NB4 (cell line): ENCODE measurements around the gene DFFB.

Experiments
- DNase-seq: peaks from one replicate; pipeline ENCODE4 v3.0.0; 2010; ENCODE audit warnings: low read depth
- H3K4me3 ChIP-seq: one replicate; pipeline ENCODE4 v1.5.1; 2011; ENCODE audit warnings: mild to moderate bottlenecking, low read depth, low read length, moderate library complexity
- MYC ChIP-seq: IDR thresholded peaks from 2 replicates; pipeline ENCODE4 v1.6.1; 2011; ENCODE audit warnings: low read depth, low read length
- POLR2A ChIP-seq: IDR thresholded peaks from 2 replicates; pipeline ENCODE4 v1.6.1; 2011; ENCODE audit warnings: mild to moderate bottlenecking; ENCODE audit not compliant: insufficient read length; ENCODE audit errors: extremely low read depth
- TF ChIP-seq, protein P1 (sequence below): IDR thresholded peaks from 2 replicates; pipeline ENCODE4 v1.6.1; 2011; ENCODE audit warnings: low read depth, low read length
- TF ChIP-seq, protein P2 (sequence below): IDR thresholded peaks from one replicate; pipeline ENCODE4 v1.5.1; 2012; ENCODE audit warnings: low read depth, low read length

Gene DFFB

DNA sequence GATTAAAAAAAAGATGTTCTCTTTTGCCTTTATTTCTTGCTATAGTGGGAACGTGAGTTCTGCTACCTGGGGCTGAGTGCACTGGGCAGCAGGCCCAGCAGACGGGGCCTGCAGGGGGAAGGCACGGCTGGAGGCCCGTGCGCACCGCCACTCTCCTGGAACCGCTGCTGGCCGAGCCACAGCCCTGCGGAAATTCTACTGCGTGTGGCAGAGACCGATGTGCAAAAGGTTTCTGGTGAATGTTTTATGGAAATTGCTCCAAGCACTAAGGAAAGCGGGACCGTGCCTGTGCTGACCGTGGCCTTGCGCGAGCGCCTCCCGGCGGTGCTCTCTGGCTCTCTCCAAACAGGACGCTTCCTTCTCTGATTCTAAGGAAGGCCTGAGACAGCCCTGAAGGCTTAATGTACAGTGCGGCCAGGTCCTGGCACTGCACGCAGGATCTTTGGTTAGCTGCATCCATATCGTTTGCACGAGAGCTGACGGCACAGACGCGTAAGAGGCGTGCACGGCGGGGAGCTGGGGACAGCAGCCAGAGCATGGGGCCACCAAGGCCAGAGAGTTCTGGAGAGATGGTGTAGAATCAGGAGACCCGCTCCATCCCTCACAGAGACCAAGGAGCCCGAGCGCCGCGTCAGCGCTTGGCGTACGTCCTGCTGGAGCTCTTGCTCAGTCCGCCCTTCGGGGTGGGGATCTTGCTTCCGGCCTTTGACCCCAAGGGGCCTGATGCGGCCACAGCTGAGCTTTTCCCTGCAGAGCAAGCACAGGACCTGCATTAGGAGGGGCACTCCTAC lies 42.3 kb upstream of the DFFB start:
- no peak for DNase-seq
- TF ChIP-seq, protein P1, sequence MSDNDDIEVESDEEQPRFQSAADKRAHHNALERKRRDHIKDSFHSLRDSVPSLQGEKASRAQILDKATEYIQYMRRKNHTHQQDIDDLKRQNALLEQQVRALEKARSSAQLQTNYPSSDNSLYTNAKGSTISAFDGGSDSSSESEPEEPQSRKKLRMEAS, result no peak
- TF ChIP-seq POLR2A (no peak), MYC (no peak)
- TF ChIP-seq, protein P2, sequence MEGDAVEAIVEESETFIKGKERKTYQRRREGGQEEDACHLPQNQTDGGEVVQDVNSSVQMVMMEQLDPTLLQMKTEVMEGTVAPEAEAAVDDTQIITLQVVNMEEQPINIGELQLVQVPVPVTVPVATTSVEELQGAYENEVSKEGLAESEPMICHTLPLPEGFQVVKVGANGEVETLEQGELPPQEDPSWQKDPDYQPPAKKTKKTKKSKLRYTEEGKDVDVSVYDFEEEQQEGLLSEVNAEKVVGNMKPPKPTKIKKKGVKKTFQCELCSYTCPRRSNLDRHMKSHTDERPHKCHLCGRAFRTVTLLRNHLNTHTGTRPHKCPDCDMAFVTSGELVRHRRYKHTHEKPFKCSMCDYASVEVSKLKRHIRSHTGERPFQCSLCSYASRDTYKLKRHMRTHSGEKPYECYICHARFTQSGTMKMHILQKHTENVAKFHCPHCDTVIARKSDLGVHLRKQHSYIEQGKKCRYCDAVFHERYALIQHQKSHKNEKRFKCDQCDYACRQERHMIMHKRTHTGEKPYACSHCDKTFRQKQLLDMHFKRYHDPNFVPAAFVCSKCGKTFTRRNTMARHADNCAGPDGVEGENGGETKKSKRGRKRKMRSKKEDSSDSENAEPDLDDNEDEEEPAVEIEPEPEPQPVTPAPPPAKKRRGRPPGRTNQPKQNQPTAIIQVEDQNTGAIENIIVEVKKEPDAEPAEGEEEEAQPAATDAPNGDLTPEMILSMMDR, result no peak
- no peak overlapping the region for H3K4me3 ChIP-seq

DNA sequence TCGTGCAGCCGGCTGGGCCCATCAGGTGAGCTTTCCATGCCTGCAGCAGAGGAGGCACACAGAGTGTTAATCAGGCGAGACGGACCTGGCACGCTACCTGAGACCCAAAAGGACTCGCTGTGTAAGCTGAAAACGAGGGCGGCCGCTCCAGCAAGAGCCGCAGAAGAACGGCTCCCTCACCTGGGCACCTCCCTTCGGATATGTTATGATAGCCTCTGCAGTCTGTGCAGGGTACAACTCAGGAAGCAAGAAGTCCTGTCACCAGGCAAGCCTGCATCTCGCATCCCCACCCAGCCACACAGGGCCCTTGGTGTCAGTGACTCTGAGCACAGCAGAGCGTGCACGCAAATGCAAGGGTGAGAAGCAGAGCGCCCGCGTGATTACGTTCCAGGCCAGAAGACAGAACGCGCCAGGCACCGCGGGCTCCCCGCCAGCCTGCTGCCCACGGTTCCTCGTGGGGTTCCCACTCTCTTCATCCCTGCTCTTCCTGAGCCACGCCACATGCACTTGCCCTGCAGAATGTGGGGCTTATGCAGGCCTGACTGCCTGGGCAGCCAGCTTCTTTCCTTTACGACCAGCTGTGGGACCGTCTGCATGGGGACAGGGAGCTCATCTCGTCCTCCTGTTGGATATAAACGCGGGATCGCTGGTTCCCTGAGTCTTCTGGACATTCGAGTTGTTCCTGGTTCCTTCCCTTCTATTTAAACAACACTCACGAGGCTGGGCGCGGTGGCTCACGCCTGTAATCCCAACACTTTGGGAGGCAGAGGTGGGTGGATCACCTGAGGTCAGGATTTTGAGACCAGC lies 40.7 kb upstream of the DFFB start:
- TF ChIP-seq, protein P2, result no peak
- TF ChIP-seq, protein P1, result no peak
- no peak for TF ChIP-seq POLR2A
- no peak for TF ChIP-seq MYC
- no peak overlapping the region for H3K4me3 ChIP-seq
- no peak for DNase-seq

DNA sequence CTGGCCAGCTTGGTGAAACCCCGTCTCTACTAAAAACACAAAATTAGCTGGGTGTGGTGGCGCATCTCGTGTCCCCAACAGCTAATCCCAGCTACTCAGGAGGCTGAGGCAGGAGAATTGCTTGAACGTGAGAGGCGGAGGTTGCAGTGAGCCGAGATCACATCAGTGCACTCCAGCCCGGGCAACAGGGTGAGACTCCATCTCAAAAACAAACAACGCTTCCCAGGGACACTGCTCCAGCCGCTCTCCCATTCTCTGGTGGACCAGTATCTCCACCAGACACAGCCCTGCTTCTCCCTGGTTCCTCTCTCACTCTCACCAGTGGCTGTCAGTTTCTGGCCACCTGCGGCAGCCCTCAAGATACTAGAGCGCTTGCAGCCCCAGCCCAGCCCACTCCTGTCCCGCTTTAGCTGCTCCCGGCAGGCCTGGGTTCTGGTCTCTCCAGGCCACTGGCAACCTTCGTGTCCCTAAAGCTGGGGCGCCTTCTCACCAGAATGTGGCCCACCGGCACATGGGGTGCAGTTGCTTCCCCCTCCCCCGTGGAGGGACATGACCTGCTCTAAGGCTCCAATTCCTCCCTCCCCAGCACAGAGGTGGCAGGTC lies 40.0 kb upstream of the DFFB start:
- TF ChIP-seq, protein P2, result no peak
- TF ChIP-seq POLR2A (no peak), MYC (no peak)
- TF ChIP-seq, protein P1, result no peak
- DNase-seq, result no peak
- no peak overlapping the region for H3K4me3 ChIP-seq

DNA sequence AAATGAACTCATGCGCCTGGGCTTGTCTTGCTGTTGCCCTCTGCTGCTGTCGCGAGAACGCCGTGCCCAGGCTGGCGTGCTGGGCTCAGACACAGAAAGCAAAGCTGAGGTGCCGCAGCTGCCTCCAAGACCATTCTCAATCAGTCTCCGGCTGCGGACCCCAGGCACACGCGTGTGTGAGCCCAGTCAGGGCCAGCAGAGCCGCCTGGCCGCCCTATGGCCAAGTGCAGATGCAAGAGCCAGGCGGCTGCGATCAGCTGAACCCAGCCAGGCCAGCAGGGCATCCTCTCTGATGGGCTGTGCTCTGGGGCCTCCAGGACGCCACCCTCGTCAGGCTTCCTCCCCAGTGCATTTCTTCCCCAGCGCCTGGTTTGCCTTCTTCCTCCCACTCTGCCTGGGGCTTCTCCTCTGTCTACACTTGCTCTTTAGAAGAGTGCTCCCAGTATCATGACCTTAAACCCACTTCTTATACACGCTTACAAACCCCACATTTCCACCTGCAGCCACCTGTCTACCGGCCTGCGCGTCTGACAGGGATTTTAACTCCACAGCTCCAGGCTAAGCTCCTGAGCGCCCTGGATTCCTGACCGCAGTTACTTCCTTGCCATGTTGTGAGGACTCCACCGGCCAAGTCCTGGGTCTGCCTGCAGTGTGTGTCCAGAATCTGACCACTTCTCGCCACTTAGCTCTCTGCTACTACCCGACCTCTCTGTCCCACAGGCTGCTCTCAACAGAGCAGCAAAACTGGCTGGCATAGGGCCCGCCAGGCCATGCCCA lies 39.3 kb upstream of the DFFB start:
- no peak for TF ChIP-seq POLR2A
- TF ChIP-seq, protein P1, result no peak
- no peak for DNase-seq
- no peak overlapping the region for H3K4me3 ChIP-seq

DNA sequence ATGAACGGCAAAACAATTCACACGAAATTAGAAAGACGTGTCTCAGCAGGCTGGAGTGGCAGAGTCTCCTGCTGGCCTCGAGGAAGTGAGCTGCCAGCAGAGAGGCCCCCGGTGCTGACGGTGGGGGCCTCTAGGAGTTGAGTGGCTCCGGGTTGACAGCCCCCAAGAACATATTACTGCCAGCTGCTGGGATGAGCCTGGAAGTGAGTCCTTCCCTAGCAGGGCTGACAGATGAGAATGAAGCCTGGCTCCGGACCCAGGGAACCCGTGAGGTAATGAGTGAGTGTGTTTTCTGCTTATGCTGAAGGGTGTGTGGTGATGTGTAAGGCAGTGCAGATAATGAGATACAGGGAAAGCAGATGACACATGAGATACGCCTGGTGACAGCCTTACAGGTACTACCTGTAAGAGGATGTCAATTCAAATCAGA lies 37.5 kb upstream of the DFFB start:
- no peak for TF ChIP-seq MYC
- TF ChIP-seq, protein P2, result no peak
- no peak for TF ChIP-seq POLR2A
- TF ChIP-seq, protein P1, result no peak
- no peak overlapping the region for H3K4me3 ChIP-seq
- DNase-seq, result no peak
